ENCODE data around the gene LRRC25. TPM values are rescaled to one million over a fixed set of nuclear protein-coding genes. Genes with fewer than 3 reads are reported as not detected.
"Not testable (repeated sequence)": the region's sequence is repeated elsewhere in the genome, so short reads cannot be mapped to it uniquely, and the experiment has no call there.

LRRC25 gene
- polyA plus RNA-seq, 4 donors = 0.79 to 1.9 (median 1.1) TPM

- peak in 1 of 4 donors; percentile 46 for DNase-seq (ENCODE audit: low read depth in 4 of 4, low spot score in 2 of 4)
Observed at GRCh38 chr19:18385675-18386542, 11.5 kb downstream of the LRRC25 start, which contains the start of gene GDF15. GDF15 (plus strand) TSS chr19:18386158; CDS start chr19:18386190, 32 bp downstream.

DNA sequence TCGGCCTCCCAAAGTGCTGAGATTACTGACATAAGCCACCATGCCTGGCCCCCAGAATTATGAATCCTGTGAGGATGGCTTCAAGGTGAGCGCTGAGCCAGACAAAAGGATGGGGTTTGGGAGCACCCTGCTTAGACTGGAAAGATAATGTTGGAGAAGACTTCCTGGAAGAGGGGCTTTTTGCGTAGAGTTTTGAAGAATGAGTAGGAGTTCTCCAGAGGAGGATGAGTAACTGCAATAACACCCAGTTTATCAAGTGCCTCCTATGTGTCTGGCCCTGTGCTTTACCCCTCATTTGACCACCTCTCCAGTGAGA, 12.1 kb downstream of the LRRC25 start:
- no peak for DNase-seq (ENCODE audit: low read depth in 4 of 4, low spot score in 2 of 4)

DNA sequence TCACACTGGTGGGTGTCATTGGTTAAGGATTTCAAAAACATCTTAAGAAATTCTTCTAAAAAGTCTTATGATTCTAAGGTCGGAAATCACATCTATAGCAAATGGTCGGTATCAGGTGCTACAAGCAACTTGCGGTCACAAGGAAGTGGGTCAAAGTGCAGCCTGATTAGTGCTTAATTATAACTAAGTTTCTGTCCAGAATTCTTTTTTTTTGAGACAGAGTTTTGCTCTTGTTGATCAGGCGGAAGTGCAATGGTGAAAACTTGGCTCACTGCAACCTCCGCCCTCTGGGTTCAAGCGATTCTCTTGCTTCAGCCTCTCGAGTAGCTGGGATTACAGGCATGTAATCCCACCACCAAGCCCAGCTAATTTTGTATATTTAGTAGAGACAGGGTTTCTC, 12.6 kb downstream of the LRRC25 start:
- DNase-seq (ENCODE audit: low read depth in 4 of 4, low spot score in 2 of 4) = no peak

GRCh38 chr19:18383622-18384021, 13.8 kb downstream of the LRRC25 start:
- DNase-seq (ENCODE audit: low read depth in 4 of 4, low spot score in 2 of 4) = not testable (repeated sequence)

GRCh38 chr19:18380843-18381242, 16.6 kb downstream of the LRRC25 start:
- no peak for DNase-seq (ENCODE audit: low read depth in 4 of 4, low spot score in 2 of 4)

DNA sequence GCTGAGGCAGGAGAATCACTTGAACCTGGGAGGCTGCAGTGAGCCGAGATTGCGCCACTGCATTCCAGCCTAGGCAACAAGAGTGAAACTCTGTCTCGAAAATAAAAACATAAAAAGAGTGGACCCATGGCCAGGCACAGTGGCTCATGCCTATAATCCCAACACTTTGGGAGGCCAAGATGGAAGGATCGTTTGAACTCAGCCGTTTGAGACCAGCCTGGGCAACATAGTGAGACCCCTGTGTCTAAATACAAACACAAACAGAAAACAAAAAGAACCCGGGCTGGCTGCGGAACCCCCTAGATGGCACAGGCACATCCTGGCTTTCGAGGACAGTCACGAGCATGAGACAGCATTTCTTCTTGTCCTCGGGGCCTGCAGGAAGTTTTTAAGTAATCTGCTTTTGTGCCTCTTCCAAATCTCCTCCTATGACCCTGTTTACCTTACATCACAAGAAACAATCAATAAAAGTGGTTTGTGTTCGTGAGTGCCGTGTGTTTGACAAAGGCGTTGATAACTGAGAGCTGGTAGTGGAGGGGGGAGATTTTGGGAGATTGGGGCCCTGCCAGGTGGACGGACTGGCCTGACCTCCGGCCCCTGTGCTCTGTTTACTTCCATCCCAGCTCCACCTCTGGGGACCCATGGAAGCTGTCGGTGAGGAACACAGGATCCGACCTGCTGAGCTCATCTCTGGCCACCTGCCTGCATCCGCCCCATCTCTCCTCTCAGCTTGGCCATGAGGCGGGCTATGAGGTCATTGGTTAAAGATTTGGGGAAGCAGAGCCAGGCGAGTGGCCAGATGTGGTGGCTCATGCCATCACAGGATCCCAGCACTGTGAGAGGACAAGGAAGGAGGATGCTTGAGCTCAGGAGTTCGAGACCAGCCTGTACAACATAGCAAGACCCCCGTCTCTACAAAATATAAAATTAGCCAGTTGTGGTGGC, 17.3 kb downstream of the LRRC25 start:
- no peak for DNase-seq (ENCODE audit: low read depth in 4 of 4, low spot score in 2 of 4)

DNA sequence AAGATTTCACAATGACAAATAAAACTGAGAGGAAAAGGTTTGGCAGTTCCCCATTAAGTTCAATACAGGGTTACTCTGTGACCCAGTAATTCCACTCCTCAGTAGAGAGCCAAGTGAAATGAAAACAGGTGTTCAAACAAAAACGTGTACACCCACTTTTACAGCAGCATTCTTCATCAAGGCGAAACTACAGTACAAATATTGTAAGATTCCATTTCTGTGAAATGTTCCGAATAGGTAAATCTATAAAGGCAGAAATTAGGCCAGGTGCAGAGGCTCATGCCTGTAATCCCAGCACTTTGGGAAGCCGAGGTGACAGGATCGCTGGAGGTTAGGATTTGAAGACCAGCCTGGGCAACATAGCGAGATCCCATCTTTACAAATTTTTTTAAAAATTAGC, 20.4 kb downstream of the LRRC25 start:
- no peak for DNase-seq (ENCODE audit: low read depth in 4 of 4, low spot score in 2 of 4)

DNA sequence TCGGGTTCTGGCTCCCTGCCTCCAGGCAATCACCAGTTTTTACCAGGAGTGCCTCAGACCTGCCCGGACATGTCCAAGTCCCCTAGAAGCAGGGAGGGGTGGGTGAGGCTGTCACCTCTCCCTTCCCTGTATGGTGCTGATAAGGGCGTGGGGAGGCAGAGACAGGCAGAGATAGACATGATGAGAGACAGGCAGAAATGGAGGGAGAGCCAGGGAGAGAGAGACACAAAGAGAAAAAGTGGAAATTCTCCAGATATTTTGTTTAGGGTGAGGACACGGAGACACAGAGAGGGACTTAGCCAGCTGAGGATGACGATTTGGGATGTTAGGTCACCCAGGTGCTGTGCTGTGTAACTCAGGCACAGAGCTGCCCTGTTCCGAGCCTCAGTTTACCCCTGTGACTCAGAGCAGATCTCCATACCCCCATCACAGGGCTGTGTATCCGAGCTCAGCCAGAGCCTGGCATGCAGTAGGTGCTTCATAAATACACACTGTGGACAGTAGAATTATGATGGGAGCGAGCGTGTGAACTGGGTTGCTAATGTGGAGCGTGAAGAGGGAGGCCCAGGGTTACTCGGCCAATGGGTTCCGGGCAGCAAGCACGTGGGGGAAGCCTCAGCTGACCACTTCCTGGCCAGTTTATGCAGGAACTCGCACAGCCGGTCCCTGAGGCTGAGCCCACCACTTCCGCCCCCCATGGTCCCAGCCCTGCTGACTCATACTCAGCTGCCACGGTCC, 23.4 kb downstream of the LRRC25 start:
- DNase-seq (ENCODE audit: low read depth in 4 of 4, low spot score in 2 of 4) = peak in 2 of 4 donors; percentile 71 to 84

DNA sequence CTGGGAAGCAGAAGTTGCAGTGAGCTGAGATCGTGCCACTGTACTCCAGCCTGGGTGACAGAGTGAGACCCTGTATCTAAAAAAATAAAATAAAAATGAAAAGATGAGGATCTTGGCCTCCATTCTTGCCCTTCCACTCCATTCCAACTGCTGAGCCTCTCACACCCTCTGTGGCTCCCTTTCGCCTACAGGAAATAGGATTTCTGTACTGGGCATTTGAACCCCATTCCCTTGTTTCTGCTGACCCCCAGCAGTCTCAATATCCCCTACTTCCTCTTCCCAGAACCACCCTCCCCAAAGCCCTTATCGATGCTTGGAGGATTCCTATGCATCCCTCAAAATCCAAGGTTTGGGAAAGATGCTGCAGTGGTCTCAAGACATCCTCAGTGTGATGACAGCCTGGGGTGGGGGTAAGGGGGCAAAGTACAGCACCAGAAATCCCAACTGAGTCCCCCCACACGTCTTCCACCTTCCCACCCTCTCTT, 24.0 kb downstream of the LRRC25 start:
- DNase-seq (ENCODE audit: low read depth in 4 of 4, low spot score in 2 of 4) = no peak

- no peak for DNase-seq (ENCODE audit: low read depth in 4 of 4, low spot score in 2 of 4)
Observed at GRCh38 chr19:18368504-18369222, 28.8 kb downstream of the LRRC25 start.

DNA sequence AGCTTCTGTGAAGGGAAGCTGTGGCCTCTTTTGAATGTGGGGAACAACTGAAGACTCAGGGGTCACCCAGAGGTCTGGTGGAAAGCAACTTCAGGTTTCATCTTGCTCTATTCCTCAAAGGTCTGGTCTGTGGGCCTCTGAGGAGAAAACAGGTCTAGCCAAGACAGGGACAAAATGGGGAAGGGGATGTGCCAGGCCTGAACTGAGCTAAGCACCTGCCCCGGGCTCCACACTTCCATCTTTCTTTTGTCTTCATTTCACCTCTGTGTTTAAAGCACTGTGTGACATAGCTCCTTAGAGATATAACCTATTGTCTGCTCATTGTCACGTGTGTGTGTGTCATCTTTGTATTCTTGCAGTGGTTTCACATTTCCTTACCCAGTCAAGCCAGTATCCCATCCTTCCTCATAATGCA, 31.4 kb downstream of the LRRC25 start:
- DNase-seq (ENCODE audit: low read depth in 4 of 4, low spot score in 2 of 4) = no peak

DNA sequence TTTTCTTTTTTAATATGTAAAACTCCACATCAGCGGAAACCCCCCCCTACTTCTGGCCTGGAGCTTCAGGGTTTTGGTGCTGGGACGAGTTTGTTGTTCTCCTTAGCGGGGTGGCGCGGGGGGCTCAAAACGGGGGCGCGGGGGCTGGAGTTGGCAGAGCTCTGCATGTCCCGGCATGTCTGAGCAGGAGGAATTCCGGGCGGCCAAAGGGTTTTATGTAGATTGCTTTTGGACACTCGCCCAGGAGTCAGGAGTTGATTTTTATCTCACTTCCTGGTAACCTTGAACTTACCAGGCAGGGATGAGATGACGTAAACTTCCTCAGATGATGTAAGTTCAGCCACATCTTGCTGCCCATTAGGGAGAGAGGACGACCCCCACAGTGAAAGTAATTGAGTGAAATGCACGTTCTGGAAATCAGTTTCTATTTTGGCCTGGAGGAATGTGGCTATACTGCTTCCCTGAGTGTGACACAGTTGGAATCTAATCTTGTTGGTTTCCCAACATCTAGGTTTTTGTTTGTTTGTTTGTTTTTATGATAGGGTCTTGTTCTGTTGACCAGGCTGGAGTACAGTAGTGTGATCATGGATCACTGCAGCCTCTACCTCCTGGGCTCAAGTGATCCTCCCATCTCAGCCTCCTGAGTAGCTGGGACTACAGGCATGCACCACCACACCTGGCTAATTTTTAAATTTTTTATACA, 32.4 kb downstream of the LRRC25 start:
- DNase-seq (ENCODE audit: low read depth in 4 of 4, low spot score in 2 of 4) = peak; percentile 64 to 85 (median 78)

- not testable (repeated sequence) for DNase-seq (ENCODE audit: low read depth in 4 of 4, low spot score in 2 of 4)
Observed at GRCh38 chr19:18364277-18364825, 33.1 kb downstream of the LRRC25 start.

DNA sequence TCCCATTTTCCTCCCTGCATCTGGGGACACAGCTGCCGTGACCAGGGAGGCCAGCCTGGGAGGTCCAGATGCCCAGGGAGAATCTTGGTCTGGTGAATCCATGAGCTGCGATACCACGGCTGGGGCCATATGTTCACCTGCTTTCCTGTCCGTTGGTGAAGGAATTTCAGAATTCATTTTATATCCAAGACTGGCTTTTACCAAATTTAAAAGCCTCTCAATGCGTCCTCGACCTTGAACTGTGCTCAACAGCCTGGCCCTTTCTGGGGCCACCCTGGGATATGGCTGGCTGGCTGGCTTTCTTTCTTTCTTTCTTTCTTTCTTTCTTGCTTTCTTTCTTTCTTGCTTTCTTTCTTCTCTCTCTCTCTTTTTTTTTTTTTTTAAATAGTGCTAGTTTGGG, 33.6 kb downstream of the LRRC25 start:
- no peak for DNase-seq (ENCODE audit: low read depth in 4 of 4, low spot score in 2 of 4)

GRCh38 chr19:18362934-18363542, 34.4 kb downstream of the LRRC25 start:
- DNase-seq (ENCODE audit: low read depth in 4 of 4, low spot score in 2 of 4) = no peak

- DNase-seq (ENCODE audit: low read depth in 4 of 4, low spot score in 2 of 4) = no peak
Observed at GRCh38 chr19:18361646-18362045, 35.8 kb downstream of the LRRC25 start.

GRCh38 chr19:18357041-18357440, 40.4 kb downstream of the LRRC25 start:
- DNase-seq (ENCODE audit: low read depth in 4 of 4, low spot score in 2 of 4) = no peak

GRCh38 chr19:18354743-18355142, 42.7 kb downstream of the LRRC25 start:
- not testable (repeated sequence) for DNase-seq (ENCODE audit: low read depth in 4 of 4, low spot score in 2 of 4)
